DMS153 treated with DMSO at 0.1 percent for 48 hours (cell line): ENCODE data around the gene CENATAC.
A peak's percentile ranks its signal among the peaks of the same experiment; 100 is the strongest.
"Not testable (repeated sequence)": the region's sequence is repeated elsewhere in the genome, so short reads cannot be mapped to it uniquely, and the experiment has no call there.

Source experiments
- DNase-seq: peaks from one replicate; lab custom pipeline; 2025; ENCODE audit not compliant: unreplicated experiment; lab: John Stamatoyannopoulos, UW

The CENATAC gene, protein sequence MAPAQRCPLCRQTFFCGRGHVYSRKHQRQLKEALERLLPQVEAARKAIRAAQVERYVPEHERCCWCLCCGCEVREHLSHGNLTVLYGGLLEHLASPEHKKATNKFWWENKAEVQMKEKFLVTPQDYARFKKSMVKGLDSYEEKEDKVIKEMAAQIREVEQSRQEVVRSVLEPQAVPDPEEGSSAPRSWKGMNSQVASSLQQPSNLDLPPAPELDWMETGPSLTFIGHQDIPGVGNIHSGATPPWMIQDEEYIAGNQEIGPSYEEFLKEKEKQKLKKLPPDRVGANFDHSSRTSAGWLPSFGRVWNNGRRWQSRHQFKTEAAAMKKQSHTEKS

DNA sequence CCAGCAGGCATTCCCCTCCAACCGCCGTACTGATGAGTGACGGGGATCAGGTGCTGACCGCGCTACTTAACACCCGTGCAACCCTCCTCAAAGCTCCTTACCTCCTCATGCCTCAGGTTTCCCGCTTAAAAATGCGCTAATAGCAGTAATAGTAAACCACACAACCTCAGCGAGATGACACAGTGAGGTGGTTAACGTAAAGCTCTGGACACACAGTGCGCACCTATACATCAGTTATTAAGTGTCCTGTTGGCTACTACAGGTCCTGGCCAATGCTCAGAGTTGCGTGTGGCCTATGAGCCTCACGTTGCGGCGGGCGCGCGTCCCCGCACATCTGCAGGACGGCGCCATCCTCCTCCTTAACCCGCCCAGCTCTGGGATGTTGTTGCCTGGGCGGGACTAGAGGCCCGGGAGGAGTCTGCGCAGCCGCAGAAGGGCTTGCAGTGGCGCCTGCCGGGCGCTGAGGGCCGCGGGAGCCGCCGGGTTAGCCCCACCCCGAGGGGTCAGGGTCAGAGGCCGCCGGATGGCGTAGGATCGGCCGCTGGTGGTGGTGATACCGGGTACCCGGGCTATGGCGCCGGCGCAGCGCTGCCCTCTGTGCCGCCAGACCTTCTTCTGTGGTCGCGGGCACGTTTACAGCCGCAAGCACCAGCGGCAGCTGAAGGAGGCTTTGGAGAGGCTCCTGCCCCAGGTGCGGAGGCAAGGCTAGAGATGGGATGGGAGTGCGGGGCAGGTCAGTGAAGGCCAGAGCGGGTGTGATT is at the start of gene CENATAC:
Gene CENATAC, plus strand, starts transcription at position 512 of the 761 bp plus-strand sequence. Its CDS starts 60 bp downstream, at position 572.
- DNase-seq: peak; percentile 83

DNA sequence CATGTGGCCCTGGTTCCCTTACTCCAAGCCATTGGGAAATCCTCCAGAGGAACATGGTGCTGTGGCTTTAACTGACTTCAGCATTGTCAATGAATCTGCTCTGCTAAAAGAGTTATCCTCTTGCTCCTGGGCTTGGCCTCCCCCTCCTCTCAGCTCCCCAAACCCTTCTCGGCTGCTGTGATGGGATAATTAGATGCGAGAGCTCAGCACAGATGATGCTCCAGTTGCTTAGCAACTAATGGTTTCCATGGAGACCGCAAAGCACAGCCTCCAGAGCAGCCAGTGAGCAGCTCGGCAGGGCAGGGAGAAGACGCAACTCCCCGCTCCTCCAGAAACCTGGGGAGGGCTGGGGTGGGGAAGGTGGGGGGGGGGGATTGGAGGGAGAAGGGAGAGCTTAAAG is 44.7 kb upstream of the CENATAC start:
- peak; percentile 2 for DNase-seq

- DNase-seq: not testable (repeated sequence)
Observed at GRCh38 chr11:118953976-118954375, 44.0 kb upstream of the CENATAC start.

DNA sequence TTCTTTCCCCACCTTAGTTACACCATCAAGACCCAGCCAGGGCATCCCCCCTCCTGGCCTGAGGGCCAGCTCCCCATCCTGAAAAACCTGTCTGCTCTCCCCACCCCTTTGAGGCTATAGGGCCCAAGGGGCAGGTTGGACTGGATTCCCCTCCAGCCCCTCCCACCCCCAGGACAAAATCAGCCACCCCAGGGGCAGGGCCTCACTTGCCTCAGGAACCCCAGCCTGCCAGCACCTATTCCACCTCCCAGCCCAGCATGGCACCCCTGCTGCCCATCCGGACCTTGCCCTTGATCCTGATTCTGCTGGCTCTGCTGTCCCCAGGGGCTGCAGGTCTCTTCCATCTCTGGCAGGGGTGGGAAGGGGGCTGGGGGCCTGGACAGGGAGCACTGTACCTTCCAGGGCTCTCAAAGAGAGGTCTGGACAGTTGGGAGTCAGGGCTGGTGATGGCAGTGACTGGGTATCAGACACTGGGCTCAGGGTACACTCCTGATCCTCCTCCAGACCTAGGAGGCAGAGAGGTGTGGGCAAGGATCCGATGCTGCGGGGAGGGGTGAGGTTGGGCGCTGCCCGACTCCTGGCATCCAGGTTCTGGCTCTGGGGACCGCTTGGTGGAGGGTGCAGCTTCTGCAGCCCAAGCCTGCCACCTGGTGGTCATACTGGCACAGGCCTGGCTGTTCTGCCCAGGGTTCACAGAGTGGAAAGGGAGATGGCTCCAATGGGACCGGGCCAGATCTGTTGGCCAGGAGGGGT is 41.7 kb upstream of the CENATAC start, which contains the start of gene UPK2:
Gene UPK2, plus strand, starts transcription at position 205 of the 753 bp plus-strand sequence. Its CDS starts 53 bp downstream, at position 258.
- DNase-seq: peak; percentile 18

- DNase-seq: no peak
Observed at GRCh38 chr11:118956847-118957469, 41.0 kb upstream of the CENATAC start.

GRCh38 chr11:118957549-118957948 is 40.4 kb upstream of the CENATAC start:
- DNase-seq: no peak

DNA sequence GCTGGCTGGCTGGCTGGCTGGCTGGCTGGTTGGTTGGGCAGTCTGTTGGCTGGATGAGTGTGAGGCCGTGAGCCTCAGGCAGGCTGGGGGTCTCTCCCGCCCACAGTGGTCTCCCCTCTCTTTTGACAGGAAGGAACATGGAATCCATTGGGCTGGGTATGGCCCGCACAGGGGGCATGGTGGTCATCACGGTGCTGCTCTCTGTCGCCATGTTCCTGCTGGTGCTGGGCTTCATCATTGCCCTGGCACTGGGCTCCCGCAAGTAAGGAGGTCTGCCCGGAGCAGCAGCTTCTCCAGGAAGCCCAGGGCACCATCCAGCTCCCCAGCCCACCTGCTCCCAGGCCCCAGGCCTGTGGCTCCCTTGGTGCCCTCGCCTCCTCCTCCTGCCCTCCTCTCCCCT is 40.0 kb upstream of the CENATAC start:
- DNase-seq: no peak

GRCh38 chr11:118958577-118958976 is 39.4 kb upstream of the CENATAC start:
- DNase-seq: no peak

- no peak for DNase-seq
Observed at GRCh38 chr11:118961189-118961588, 36.7 kb upstream of the CENATAC start.

DNA sequence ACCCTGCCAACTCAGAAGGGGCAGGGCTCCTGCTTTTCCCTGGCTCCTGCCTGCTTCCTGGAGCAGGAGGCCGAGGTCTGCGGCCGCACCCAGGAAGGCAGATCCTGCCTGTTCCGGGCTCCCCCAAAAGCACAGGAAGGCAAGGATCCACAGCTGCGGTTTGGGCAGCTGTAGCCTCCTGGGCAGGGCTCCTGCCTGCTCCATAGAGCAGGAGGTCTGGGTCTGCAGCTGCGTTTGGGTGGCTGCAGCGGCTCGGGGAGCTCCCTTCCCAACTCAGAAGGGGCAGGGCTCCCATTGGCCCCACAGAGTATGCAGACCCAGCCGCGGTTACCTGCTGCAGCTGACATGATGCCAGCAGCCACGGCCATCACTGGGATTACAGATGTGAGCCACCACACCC is 36.3 kb upstream of the CENATAC start:
- no peak for DNase-seq

DNA sequence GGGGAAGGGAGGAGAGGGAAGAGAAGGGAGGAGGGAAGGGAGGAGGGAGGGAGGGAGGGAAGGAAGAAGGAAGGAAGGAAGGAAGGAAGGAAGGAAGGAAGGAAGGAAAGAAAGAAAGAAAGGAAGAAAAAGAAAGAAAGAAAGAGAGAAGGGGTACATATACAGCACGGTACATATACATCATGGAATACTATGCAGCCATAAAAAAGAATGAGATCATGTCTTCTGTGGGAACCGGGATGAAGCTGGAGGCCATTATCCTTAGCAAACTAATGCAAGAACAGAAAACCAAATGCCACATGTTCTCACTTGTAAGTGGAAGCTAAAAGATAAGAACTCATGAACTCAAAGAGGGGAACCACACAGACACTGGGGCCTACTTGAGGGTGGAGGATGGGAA is 28.4 kb upstream of the CENATAC start:
- DNase-seq: not testable (repeated sequence)

GRCh38 chr11:118971646-118972045 is 26.3 kb upstream of the CENATAC start, which contains the start of gene FOXR1:
Gene FOXR1 (plus strand): TSS chr11:118971761. CDS start chr11:118971932, 171 bp downstream.
- no peak for DNase-seq

DNA sequence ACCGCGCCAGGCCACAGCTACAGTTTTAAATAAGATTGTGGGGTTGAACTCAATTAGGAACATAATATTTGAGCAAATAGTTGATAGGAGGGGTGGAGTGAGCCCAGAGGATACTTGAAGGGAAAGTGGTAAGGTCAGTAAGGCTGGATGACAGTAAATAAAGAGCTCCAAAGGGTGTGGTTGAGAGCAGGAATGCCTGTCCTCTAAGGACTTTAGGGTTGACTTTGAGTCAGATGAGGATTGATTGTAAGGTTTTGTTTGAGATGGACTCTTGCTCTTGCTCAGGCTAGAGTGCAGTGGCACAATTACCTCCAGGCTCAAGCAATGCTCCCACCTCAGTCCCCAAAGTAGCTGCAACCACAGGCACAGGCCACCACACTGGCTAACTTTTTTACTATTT is 24.0 kb upstream of the CENATAC start:
- no peak for DNase-seq

- DNase-seq: no peak
Observed at GRCh38 chr11:118975771-118976709, 21.9 kb upstream of the CENATAC start.

GRCh38 chr11:118979434-118979833 is 18.5 kb upstream of the CENATAC start:
- no peak for DNase-seq

DNA sequence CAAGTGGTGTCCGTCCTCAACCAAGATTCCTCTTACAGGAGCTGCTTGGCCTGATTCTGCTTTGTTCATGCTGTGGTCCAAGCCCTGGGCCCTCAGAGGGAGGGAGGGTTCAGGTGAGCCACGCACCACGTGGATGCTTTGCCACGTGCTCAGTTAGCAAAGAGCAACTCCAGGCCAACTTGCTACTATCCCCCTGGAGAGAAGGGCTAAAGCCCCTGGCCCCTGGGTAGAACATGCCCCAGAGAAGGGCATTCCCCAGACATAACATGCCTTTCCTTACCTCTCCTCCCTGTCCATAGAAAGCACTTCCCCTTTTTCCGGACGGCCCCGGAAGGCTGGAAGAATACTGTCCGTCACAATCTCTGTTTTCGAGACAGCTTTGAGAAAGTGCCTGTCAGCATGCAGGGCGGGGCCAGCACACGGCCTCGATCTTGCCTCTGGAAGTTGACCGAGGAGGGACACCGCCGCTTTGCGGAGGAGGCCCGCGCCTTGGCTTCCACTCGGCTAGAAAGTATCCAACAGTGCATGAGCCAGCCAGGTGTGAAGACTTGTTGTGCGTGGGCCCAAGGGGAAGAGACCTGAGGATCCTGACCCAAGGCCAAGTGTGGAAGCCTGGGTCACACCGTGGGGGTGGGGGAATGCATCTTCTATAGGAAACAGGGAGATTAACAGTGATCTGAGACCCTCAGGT is 17.6 kb upstream of the CENATAC start:
- DNase-seq: no peak

DNA sequence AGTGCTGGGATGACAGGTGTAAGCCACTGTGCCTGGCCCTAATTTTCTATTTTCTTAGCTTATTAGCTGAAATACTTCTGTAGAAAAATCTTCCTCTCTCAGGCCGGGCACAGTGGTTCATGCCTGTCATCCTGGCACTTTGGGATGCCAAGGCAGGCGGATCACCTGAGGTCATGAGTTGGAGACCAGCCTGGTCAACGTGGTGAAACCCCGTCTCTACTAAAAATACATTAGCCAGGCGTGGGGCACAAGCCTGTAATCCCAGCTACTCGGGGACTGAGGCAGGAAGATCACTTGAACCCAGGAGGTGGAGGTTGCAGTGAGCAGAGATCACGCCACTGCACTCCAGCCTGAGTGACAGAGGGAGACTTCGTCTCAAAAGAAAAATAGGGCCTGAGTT is 13.6 kb upstream of the CENATAC start:
- not testable (repeated sequence) for DNase-seq

DNA sequence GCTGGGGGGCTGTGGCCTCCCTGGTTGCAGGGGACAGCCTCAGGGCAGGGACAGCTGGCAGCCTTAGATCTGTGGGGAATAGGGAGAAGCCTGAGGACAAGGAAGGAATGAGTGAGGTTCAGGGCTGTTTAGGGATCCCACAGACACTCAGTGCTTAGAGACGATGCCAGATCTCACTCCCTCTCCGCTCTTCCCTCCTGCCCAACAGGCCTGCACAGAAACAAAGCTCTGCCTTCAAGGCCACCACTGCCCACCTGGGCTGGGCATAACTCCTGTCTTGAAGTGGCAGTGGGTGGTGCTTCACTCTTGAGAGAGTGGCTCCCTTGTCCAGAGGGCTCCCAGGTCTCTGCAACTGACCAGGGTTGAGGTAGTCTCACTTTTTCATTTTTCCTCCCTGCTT is 13.1 kb upstream of the CENATAC start:
- no peak for DNase-seq

DNA sequence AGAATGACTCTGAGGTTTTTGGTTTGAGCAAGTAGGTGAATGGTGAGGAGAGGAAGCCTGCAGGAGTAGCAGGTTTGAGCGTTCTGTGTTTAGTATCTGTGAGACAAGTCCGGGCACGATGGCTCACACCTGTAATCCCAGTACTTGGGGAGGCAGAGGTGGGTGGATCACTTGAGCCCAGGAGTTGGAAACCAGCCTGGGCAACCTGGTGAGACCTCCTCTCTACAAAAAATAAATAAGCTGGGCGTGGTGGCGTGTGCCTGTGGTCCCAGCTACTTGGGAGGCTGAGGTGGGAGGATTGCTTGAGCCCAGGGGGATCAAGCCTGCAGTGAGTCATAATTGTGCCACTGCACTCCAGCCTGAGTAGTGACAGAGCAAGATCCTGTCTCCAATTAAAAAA is 9.7 kb upstream of the CENATAC start:
- no peak for DNase-seq
